AG04449 (cell line): ENCODE data around the gene SPATA24.

Experiments used
- CTCF ChIA-PET: fragments of 350-600 bp; formaldehyde crosslinking; extraction: SDS; loops from one replicate; lab custom pipeline; 2021; ENCODE audit warnings: antibody characterized with exemption; lab: Yijun Ruan, JAX
- POLR2A ChIA-PET: fragments of 400-600, 350-600 bp; formaldehyde crosslinking; extraction: SDS; loops from one replicate; lab custom pipeline; 2020; ENCODE audit warnings: antibody characterized with exemption, inconsistent platforms; lab: Yijun Ruan, JAX
- DNase-seq: peaks from one replicate; pipeline ENCODE4 v3.0.0-alpha.2; 2010; ENCODE audit warnings: low read depth, low spot score
- H3K4me3 ChIP-seq: 2 replicates; pipeline ENCODE4 v1.5.1; 2011; ENCODE audit warnings: low read depth, mild to moderate bottlenecking, control low read depth, low read length
- CTCF ChIP-seq: IDR thresholded peaks from one replicate; pipeline ENCODE4 v1.5.1; 2011; ENCODE audit warnings: mild to moderate bottlenecking, moderate library complexity, low read length, control low read depth, inconsistent platforms; ENCODE audit not compliant: insufficient read depth; ENCODE audit errors: missing control alignments

Gene SPATA24

GRCh38 chr5:139385061-139386049, 18.5 kb downstream of the SPATA24 start:
- ChIA-PET CTCF (no interaction called here), POLR2A (no interaction called here)
- no peak for DNase-seq
- H3K4me3 ChIP-seq: no peak overlapping the region
- TF ChIP-seq CTCF: no peak

GRCh38 chr5:139384591-139385051, 19.3 kb downstream of the SPATA24 start:
- H3K4me3 ChIP-seq: no peak overlapping the region
- TF ChIP-seq CTCF: no peak
- ChIA-PET CTCF (no interaction called here), POLR2A (no interaction called here)
- no peak for DNase-seq

GRCh38 chr5:139383993-139384590, 19.8 kb downstream of the SPATA24 start:
- ChIA-PET CTCF (no interaction called here), POLR2A (no interaction called here)
- no peak for TF ChIP-seq CTCF
- no peak for DNase-seq
- no peak overlapping the region for H3K4me3 ChIP-seq

- no peak within 1 kb of the TSS for H3K4me3 ChIP-seq
- ChIA-PET CTCF (no interaction called here), POLR2A (no interaction called here)
- TF ChIP-seq CTCF: no peak
- no peak for DNase-seq
Measured at GRCh38 chr5:139383275-139383992, 20.5 kb downstream of the SPATA24 start, which contains the start of gene SLC23A1. SLC23A1 (minus strand) TSS chr5:139383297; CDS start chr5:139383253, 44 bp downstream.

GRCh38 chr5:139382807-139383206, 21.1 kb downstream of the SPATA24 start:
- CTCF ChIA-PET: no interaction called here
- no peak for DNase-seq
- POLR2A ChIA-PET: no interaction called here
- no peak for TF ChIP-seq CTCF
- no peak overlapping the region for H3K4me3 ChIP-seq
